GM18951 (cell line): ENCODE data around the gene ACER1.

Experiments used
- POLR2A ChIP-seq: IDR thresholded peaks from 4 replicates; pipeline ENCODE4 v1.6.1; 2011; ENCODE audit warnings: mild to moderate bottlenecking; ENCODE audit not compliant: insufficient read length, insufficient read depth; ENCODE audit errors: extremely low read depth
- in situ Hi-C: fragments of 300-500 bp; cut with MboI; formaldehyde crosslinking; loops from one replicate; pipeline ENCODE4 v1.12.0; 2022; ENCODE audit warnings: low sequenced_read_pairs, mixed read lengths, inconsistent platforms; ENCODE audit not compliant: unreplicated experiment

The ACER1 gene

GRCh38 chr19:6261883-6262282 is 71.5 kb downstream of the ACER1 start:
- no peak for TF ChIP-seq POLR2A
- in situ Hi-C loops, result no loop called here

DNA sequence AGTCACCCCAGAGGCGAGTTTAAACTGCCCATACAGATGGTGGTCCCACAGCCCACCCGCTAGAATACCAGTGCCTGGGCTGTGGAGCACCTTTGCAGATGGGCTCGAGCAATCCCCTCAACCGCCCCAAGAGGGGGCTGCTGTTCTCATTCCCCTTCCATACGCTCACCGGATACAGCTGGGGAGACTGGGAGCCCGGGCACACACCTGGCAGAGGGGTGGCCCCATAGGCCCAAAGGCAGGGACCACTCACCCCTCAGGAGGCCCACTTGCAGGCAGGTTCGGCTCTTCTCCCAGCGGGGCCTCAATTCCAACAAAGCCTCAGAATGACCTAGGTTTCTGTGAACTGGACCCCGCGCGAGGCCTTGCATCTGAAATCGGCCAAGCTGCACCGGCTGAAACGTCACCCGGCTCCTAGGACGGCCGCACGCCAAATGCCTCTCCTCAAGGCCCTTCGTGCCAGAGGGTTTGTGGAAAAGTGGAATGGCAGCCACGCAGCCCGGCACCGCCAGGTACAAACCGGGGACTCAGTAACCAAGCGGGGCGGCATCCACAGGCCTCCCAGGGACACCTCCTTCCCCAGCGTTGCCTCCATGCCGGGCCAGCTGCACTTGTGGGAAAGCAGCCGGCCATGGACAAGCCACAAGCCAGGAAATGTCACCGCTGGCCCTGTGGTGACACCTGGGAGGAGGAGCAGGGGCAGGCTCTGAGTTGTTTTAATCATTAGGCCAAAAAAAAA is 72.3 kb downstream of the ACER1 start:
- no peak for TF ChIP-seq POLR2A
- in situ Hi-C loops, result no loop called here

DNA sequence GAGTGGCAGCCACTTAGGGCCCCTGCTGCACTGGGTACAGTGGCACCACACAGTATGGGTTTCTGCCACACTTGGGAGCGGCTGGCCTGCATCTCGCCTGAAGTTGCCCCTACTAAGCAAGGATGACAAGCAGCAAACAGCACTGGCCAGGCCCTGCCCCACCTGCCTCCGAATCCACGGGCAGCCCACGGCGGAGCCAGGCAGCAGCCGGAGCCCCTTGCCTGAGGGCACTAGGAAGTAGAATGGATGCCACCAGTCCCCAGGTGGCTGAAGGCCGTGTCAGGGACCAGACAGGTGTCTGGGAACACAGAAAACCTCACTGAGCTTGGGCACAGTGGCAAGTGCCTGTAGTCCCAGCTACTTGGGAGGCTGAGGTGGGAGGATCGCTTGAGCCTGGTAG is 73.0 kb downstream of the ACER1 start:
- in situ Hi-C loops, result no loop called here
- no peak for TF ChIP-seq POLR2A

GRCh38 chr19:6259312-6259861 is 74.0 kb downstream of the ACER1 start:
- in situ Hi-C loops, result no loop called here
- no peak for TF ChIP-seq POLR2A

- TF ChIP-seq POLR2A, result no peak
- in situ Hi-C loops, result no loop called here
Measured at GRCh38 chr19:6258812-6259311, 74.5 kb downstream of the ACER1 start.
